K562 (cell line): ENCODE results near the gene USP12. TPM values are rescaled to one million over a fixed set of nuclear protein-coding genes. Genes with fewer than 3 reads are reported as not detected.
A peak's percentile ranks its signal among the peaks of the same experiment; 100 is the strongest.

Experiments
- ARNT ChIP-seq, 2 experiments: fragments of 450-650 bp; IDR thresholded peaks; 2 replicates each; pipeline ENCODE4 v1.6.1; 2016; ENCODE audit warnings: mild to moderate bottlenecking in 1 of 2
- CHD1 ChIP-seq: fragments of 200-600 bp; sonication (generic); IDR thresholded peaks from one replicate; pipeline ENCODE4 v1.6.1; 2012; ENCODE audit warnings: mild to moderate bottlenecking, moderate library complexity, low read length, inconsistent platforms
- CTBP1 ChIP-seq: fragments of 450-650 bp; IDR thresholded peaks from 2 replicates; pipeline ENCODE4 v1.6.1; 2016; ENCODE audit warnings: borderline replicate concordance
- CXXC5 ChIP-seq: fragments of 250-450 bp; sonication (Bioruptor Pico); IDR thresholded peaks from 2 replicates; pipeline ENCODE4 v1.8.0; 2022; ENCODE audit warnings: inconsistent platforms, mild to moderate bottlenecking, moderate library complexity
- FOXA1 ChIP-seq: fragments of 450-650 bp; IDR thresholded peaks from 2 replicates; pipeline ENCODE4 v1.6.1; 2016; ENCODE audit warnings: mild to moderate bottlenecking, borderline replicate concordance
- JUND ChIP-seq, 2 experiments: IDR thresholded peaks; 2 replicates in 1 of 2; 3 replicates in 1 of 2; pipeline ENCODE4 v1.6.1; 2011; ENCODE audit warnings: borderline replicate concordance in 2 of 2, low read depth in 2 of 2, low read length in 2 of 2, improper control_type of control experiment in 1 of 2, missing biosample characterization in 1 of 2, missing genetic modification characterization in 1 of 2, missing genetic modification reagents in 1 of 2
- LEF1 ChIP-seq: fragments of 450-650 bp; IDR thresholded peaks from 2 replicates; pipeline ENCODE4 v1.6.1; 2016; ENCODE audit warnings: mild to moderate bottlenecking
- MTA3 ChIP-seq: fragments of 450-650 bp; formaldehyde crosslinking; IDR thresholded peaks from 2 replicates; pipeline ENCODE4 v1.6.1; 2017; ENCODE audit warnings: mild to moderate bottlenecking, borderline replicate concordance
- NCOA2 ChIP-seq, 2 experiments: fragments of 450-650 bp; IDR thresholded peaks; 2 replicates each; pipeline ENCODE4 v1.6.1; 2018; ENCODE audit warnings: mild to moderate bottlenecking in 2 of 2, moderate library complexity in 1 of 2; ENCODE audit not compliant: partially characterized antibody in 2 of 2
- NEUROD1 ChIP-seq: fragments of 150-350 bp; IDR thresholded peaks from 2 replicates; pipeline ENCODE4 v1.6.1; 2014; ENCODE audit warnings: borderline replicate concordance, low read length, low read depth; ENCODE audit not compliant: partially characterized antibody
- NFXL1 ChIP-seq: fragments of 450-650 bp; formaldehyde crosslinking; IDR thresholded peaks from 2 replicates; pipeline ENCODE4 v1.4.0; 2021; ENCODE audit warnings: mild to moderate bottlenecking
- NFYB ChIP-seq: IDR thresholded peaks from 2 replicates; pipeline ENCODE4 v1.6.1; 2011; ENCODE audit warnings: mild to moderate bottlenecking, moderate library complexity; ENCODE audit not compliant: insufficient read length; ENCODE audit errors: extremely low read depth
- OTX1 ChIP-seq: fragments of 450-650 bp; formaldehyde crosslinking; IDR thresholded peaks from 2 replicates; pipeline ENCODE4 v1.4.0; 2022; ENCODE audit warnings: mild to moderate bottlenecking
- POLR2G ChIP-seq: fragments of 200-400 bp; formaldehyde crosslinking; IDR thresholded peaks from 2 replicates; pipeline ENCODE4 v1.6.1; 2017; ENCODE audit warnings: low read depth, mild to moderate bottlenecking, antibody characterized with exemption, low read length, moderate library complexity
- RAD21 ChIP-seq, 2 experiments: fragments of 250-450 bp in 1 of 2; fragments of 450-650 bp in 1 of 2; sonication (Bioruptor Pico) in 1 of 2; formaldehyde crosslinking in 1 of 2; IDR thresholded peaks in 1 of 2; conservative IDR thresholded peaks in 1 of 2; 2 replicates each; pipeline versions ENCODE4 v1.4.0 to v1.8.0; 2020 to 2022; ENCODE audit warnings: mild to moderate bottlenecking in 2 of 2, moderate library complexity in 1 of 2
- RB1 ChIP-seq: fragments of 450-650 bp; IDR thresholded peaks from 2 replicates; pipeline ENCODE4 v1.6.1; 2017; ENCODE audit warnings: low read depth, mild to moderate bottlenecking
- RFX7 ChIP-seq: fragments of 250-450 bp; sonication (Bioruptor Pico); IDR thresholded peaks from 2 replicates; pipeline ENCODE4 v1.5.1; 2021; ENCODE audit warnings: mild to moderate bottlenecking
- SMAD4 ChIP-seq: fragments of 250-450 bp; sonication (Bioruptor Pico); conservative IDR thresholded peaks from 2 replicates; pipeline ENCODE4 v1.8.0; 2021; ENCODE audit warnings: inconsistent platforms, mild to moderate bottlenecking, moderate library complexity
- SREBF2 ChIP-seq: sonication (generic); formaldehyde crosslinking; IDR thresholded peaks from 2 replicates; pipeline ENCODE4 v1.4.0; 2020; ENCODE audit warnings: mild to moderate bottlenecking, missing genetic modification reagents
- TRIM25 ChIP-seq: fragments of 450-650 bp; IDR thresholded peaks from 2 replicates; pipeline ENCODE4 v1.7.0; 2016; ENCODE audit warnings: borderline replicate concordance
- ZNF75A ChIP-seq: fragments of 450-650 bp; formaldehyde crosslinking; IDR thresholded peaks from 2 replicates; pipeline ENCODE4 v1.4.0; 2020; ENCODE audit warnings: mild to moderate bottlenecking
- ZNF76 ChIP-seq: fragments of 250-450 bp; sonication (Bioruptor Pico); IDR thresholded peaks from 2 replicates; pipeline ENCODE4 v1.4.0; 2020; ENCODE audit warnings: mild to moderate bottlenecking, moderate library complexity, borderline replicate concordance
- polyA plus RNA-seq, 8 experiments: library from polyadenylated mRNA; depleted of rRNA in 4 of 8; stranded (reverse) in 5 of 8; unstranded in 3 of 8; fragments of >200 nt; fragmentation: Nextera tagmentation in 2 of 8; fragmentation: Illumina TruSeq in 1 of 8; extraction: Ambion mirVana in 2 of 8; extraction: Trizol in 1 of 8; gene quantifications; 2 replicates each; pipeline versions ENCODE4 v1.2.1 to v1.2.3, GENCODE V29; 2011 to 2014; ENCODE audit warnings: inconsistent platforms in 1 of 8, missing spikeins in 1 of 8
- total RNA-seq, 7 experiments: library from RNA; depleted of rRNA in 6 of 7; stranded (reverse); fragments of >200 nt in 6 of 7; fragmentation: Illumina TruSeq in 2 of 7; extraction: Trizol in 2 of 7; gene quantifications; 2 replicates each; pipeline versions ENCODE4 v1.2.1 to v1.2.3, GENCODE V29; 2011 to 2021; ENCODE audit warnings: low replicate concordance in 1 of 7
- TF ChIP-seq, protein P1 (sequence below): fragments of 250-450 bp; sonication (Bioruptor Pico); IDR thresholded peaks from 2 replicates; pipeline ENCODE4 v1.5.0; 2021; ENCODE audit warnings: mild to moderate bottlenecking, moderate library complexity

Gene USP12
- total and polyA plus RNA-seq, 9 of the 15 experiments (the other 6 are each of a cell fraction or from before 2014, with no cell fraction given) = 1.8 to 20.5 (median 13.3) TPM

DNA sequence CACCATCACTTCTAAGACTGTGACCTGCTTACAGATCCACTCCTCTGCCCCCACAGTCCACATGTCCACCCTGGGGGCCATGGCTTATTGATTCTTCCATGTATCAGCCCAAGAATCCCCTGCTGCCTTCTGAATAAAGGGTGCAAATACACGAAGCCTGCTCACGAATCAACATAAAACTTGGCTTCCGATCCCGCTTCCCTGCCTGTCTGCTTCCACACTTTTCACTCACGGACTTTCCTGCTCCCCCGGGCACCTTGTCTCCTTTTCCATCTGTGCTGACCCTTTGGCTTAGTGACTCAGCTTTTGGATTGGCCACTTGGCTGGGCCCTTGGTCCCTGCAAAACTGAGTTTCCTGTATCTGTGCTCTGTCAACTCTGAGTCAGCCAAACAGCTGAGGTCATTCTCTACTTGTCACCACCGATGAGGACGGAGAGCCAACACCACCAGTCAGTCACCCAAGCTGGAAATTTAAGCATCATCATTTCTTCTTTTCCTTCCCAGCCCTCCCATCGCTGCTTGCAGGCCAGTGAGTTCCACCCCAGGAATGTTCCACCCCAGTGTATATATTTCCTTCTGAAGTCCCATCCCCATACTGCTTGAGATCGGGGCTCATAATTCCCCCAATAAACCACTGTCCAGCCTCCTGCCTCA lies 11.4 kb upstream of the USP12 start (continued):
- peak; percentile 59; the same call in 1 of the 2 replicates for TF ChIP-seq MTA3
- TF ChIP-seq LEF1 = peak; percentile 44; the same call in 1 of the 2 replicates
- TF ChIP-seq NEUROD1 = no peak
- no peak for TF ChIP-seq FOXA1
- no peak for TF ChIP-seq CXXC5 (CRISPR knock-in tag)
- TF ChIP-seq ZNF76 (CRISPR knock-in tag) = no peak
- no peak for TF ChIP-seq RB1
- TF ChIP-seq NFYB = no peak
- no peak for TF ChIP-seq OTX1 (CRISPR knock-in tag)
- no peak for TF ChIP-seq POLR2G
- no peak for TF ChIP-seq NFXL1 (CRISPR knock-in tag)
- peak; percentile 96 for TF ChIP-seq JUND (IDR thresholded peaks at IDR 0.05; ENCODE audit: borderline replicate concordance, low read depth, low read length)
- TF ChIP-seq JUND (tag; IDR thresholded peaks at IDR 0.05; ENCODE audit: borderline replicate concordance, low read depth, low read length) = peak; percentile 95
- TF ChIP-seq, protein P1, sequence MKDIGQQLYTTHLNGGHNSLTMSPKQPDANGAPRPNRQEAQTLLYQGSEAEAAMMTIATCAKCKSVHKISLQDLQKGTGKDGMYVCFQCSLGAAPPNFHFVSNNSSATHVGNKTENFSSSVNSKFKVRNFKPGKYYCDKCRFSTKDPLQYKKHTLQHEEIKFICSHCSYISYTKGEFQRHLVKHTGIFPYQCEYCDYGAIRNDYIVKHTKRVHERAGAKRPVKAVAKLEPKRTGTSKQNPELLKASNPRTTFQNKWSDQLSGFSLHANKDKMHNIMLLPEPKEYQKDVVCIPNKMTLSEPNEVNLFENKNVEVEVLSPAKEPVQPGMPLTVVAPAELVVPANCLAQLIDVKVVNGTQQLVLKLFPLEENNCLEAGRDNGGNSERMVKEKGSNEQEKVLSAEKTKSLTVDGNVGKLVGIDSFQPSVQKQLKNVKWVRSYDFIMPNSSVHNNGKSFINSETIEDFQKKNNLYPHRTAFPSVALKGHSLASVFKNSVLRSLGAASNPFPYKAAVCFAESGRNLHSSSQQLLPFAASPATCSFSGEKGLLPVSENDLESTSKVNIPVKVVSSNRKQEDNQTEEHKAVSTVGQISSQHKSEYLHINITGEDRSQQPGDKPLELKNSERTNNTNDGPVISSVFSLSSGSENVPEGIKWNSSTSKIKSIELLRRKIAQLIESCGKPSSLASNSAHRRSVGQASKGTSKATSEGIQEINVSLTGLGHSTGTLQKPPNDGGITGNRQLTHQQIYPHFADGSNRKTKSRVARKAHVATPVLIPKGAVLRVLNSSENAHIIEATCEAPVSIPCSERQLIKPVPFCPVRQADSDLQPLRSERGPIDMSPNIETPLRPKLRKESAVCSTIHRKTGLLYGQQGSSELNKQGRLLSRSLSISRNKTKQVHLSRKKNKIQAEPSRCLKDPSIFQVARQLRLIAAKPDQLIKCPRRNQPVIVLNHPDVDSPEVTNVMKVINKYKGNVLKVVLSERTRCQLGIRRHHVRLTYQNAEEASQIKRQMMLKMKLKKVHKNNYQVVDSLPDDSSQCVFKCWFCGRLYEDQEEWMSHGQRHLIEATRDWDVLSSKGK (CRISPR knock-in tag) = no peak
- TF ChIP-seq SMAD4 = 0 out of 2 replicates have a peak, but pooled peaks have one; percentile 21
- no peak for TF ChIP-seq NCOA2 (IDR thresholded peaks at IDR 0.05; ENCODE audit: partially characterized antibody in 2 of 2)
- TF ChIP-seq ARNT (IDR thresholded peaks at IDR 0.05) = no peak
- TF ChIP-seq RFX7 (CRISPR knock-in tag) = no peak
- TF ChIP-seq RAD21 (CRISPR knock-in tag; conservative IDR thresholded peaks at IDR 0.05 in 1 of 2, IDR thresholded peaks at IDR 0.05 in 1 of 2) = peak in 1 of 2 experiments; percentile 22; a peak in 2 of 4 replicates
- no peak for TF ChIP-seq SREBF2
- no peak for TF ChIP-seq ZNF75A
- no peak for TF ChIP-seq TRIM25
- TF ChIP-seq CTBP1 = peak; percentile 71
- TF ChIP-seq CHD1 = no peak
